Measurements from ENCODE around the gene SREBF1. TPM values are rescaled to one million over a fixed set of nuclear protein-coding genes. Genes with fewer than 3 reads are reported as not detected.
A peak's percentile ranks its signal among the peaks of the same experiment; 100 is the strongest.

SREBF1 gene
- total RNA-seq, 1 experiment from 2014 or later = 17.2 TPM

- peaks cover 18% of the 10 kb centered on the region for H3K4me1 ChIP-seq (replicated peaks)
- H3K4me3 ChIP-seq = no peak overlapping the region
- no peak for DNase-seq (ENCODE audit: low read depth in 1 of 2, low spot score in 2 of 2)
- H3K27me3 ChIP-seq (replicated peaks) = no peaks in the 10 kb centered on the region
- peaks cover 26% of the 10 kb centered on the region for H3K36me3 ChIP-seq
- H3K27ac ChIP-seq = no peak overlapping the region
- no peaks in the 10 kb centered on the region for H3K9me3 ChIP-seq (replicated peaks)
These were observed 46.8 kb downstream of the SREBF1 start for GRCh38 chr17:17789828-17790636.

- Histone ChIP-seq H3K4me1 (replicated peaks) (peaks cover 19% of the 10 kb centered on the region), H3K36me3 (peaks cover 20% of the 10 kb centered on the region), H3K27ac (no peak overlapping the region), H3K9me3 (replicated peaks) (no peaks in the 10 kb centered on the region), H3K27me3 (replicated peaks) (no peaks in the 10 kb centered on the region), H3K4me3 (no peak overlapping the region)
- DNase-seq (ENCODE audit: low read depth in 1 of 2, low spot score in 2 of 2) = no peak
These were observed 47.4 kb downstream of the SREBF1 start for GRCh38 chr17:17789410-17789809.

GRCh38 chr17:17788967-17789366, 47.8 kb downstream of the SREBF1 start:
- Histone ChIP-seq H3K4me3 (no peak overlapping the region), H3K27me3 (replicated peaks) (no peaks in the 10 kb centered on the region), H3K9me3 (replicated peaks) (no peaks in the 10 kb centered on the region), H3K36me3 (peaks cover 15% of the 10 kb centered on the region), H3K27ac (no peak overlapping the region), H3K4me1 (replicated peaks) (peaks cover 19% of the 10 kb centered on the region)
- DNase-seq (ENCODE audit: low read depth in 1 of 2, low spot score in 2 of 2) = no peak

- H3K9me3 ChIP-seq (replicated peaks) = no peaks in the 10 kb centered on the region
- H3K4me1 ChIP-seq (replicated peaks) = peaks cover 19% of the 10 kb centered on the region
- peaks cover 4% of the 10 kb centered on the region; the same call in 1 of the 2 replicates for H3K36me3 ChIP-seq
- H3K27ac ChIP-seq = no peak overlapping the region
- no peaks in the 10 kb centered on the region for H3K27me3 ChIP-seq (replicated peaks)
- no peak for DNase-seq (ENCODE audit: low read depth in 1 of 2, low spot score in 2 of 2)
- no peak overlapping the region for H3K4me3 ChIP-seq
These were observed 49.2 kb downstream of the SREBF1 start for GRCh38 chr17:17787568-17787967.

- Histone ChIP-seq H3K36me3 (peaks cover 4% of the 10 kb centered on the region; the same call in 1 of the 2 replicates), H3K27ac (no peak overlapping the region), H3K4me3 (no peak overlapping the region), H3K4me1 (replicated peaks) (peaks cover 19% of the 10 kb centered on the region), H3K27me3 (replicated peaks) (no peaks in the 10 kb centered on the region), H3K9me3 (replicated peaks) (no peaks in the 10 kb centered on the region)
- DNase-seq (ENCODE audit: low read depth in 1 of 2, low spot score in 2 of 2) = no peak
These were observed 49.8 kb downstream of the SREBF1 start for GRCh38 chr17:17786998-17787397.

GRCh38 chr17:17785407-17785806, 51.4 kb downstream of the SREBF1 start:
- Histone ChIP-seq H3K9me3 (replicated peaks) (no peaks in the 10 kb centered on the region), H3K4me1 (replicated peaks) (peaks cover 32% of the 10 kb centered on the region), H3K27ac (no peak overlapping the region), H3K36me3 (peaks cover 4% of the 10 kb centered on the region; the same call in 1 of the 2 replicates), H3K4me3 (no peak overlapping the region), H3K27me3 (replicated peaks) (no peaks in the 10 kb centered on the region)
- DNase-seq (ENCODE audit: low read depth in 1 of 2, low spot score in 2 of 2) = no peak

GRCh38 chr17:17784657-17785267, 52.0 kb downstream of the SREBF1 start:
- no peak for DNase-seq (ENCODE audit: low read depth in 1 of 2, low spot score in 2 of 2)
- no peaks in the 10 kb centered on the region for H3K9me3 ChIP-seq (replicated peaks)
- no peak overlapping the region for H3K27ac ChIP-seq
- H3K27me3 ChIP-seq (replicated peaks) = no peaks in the 10 kb centered on the region
- H3K4me3 ChIP-seq = no peak overlapping the region
- peaks cover 32% of the 10 kb centered on the region for H3K4me1 ChIP-seq (replicated peaks)
- peaks cover 4% of the 10 kb centered on the region; the same call in 1 of the 2 replicates for H3K36me3 ChIP-seq

- peaks cover 4% of the 10 kb centered on the region; the same call in 1 of the 2 replicates for H3K36me3 ChIP-seq
- peaks cover 32% of the 10 kb centered on the region for H3K4me1 ChIP-seq (replicated peaks)
- no peaks in the 10 kb centered on the region for H3K9me3 ChIP-seq (replicated peaks)
- H3K4me3 ChIP-seq = no peak overlapping the region
- DNase-seq (ENCODE audit: low read depth in 1 of 2, low spot score in 2 of 2) = no peak
- no peak overlapping the region for H3K27ac ChIP-seq
- no peaks in the 10 kb centered on the region for H3K27me3 ChIP-seq (replicated peaks)
These were observed 52.7 kb downstream of the SREBF1 start for GRCh38 chr17:17783825-17784656.

GRCh38 chr17:17783116-17783824, 53.5 kb downstream of the SREBF1 start:
- no peak overlapping the region for H3K27ac ChIP-seq
- peaks cover 6% of the 10 kb centered on the region for H3K36me3 ChIP-seq
- H3K4me3 ChIP-seq = no peak overlapping the region
- no peaks in the 10 kb centered on the region for H3K9me3 ChIP-seq (replicated peaks)
- H3K4me1 ChIP-seq (replicated peaks) = peaks cover 32% of the 10 kb centered on the region
- H3K27me3 ChIP-seq (replicated peaks) = no peaks in the 10 kb centered on the region
- DNase-seq (ENCODE audit: low read depth in 1 of 2, low spot score in 2 of 2) = no peak

- Histone ChIP-seq H3K9me3 (replicated peaks) (no peaks in the 10 kb centered on the region), H3K4me3 (no peak overlapping the region; the same call in 1 of the 2 replicates), H3K27me3 (replicated peaks) (no peaks in the 10 kb centered on the region), H3K36me3 (peaks cover 7% of the 10 kb centered on the region), H3K4me1 (replicated peaks) (peaks cover 32% of the 10 kb centered on the region), H3K27ac (no peak overlapping the region)
- DNase-seq (ENCODE audit: low read depth in 1 of 2, low spot score in 2 of 2) = no peak
These were observed 54.2 kb downstream of the SREBF1 start for GRCh38 chr17:17782523-17783115.

- H3K4me3 ChIP-seq = peak overlapping the region; percentile 26
- H3K4me1 ChIP-seq (replicated peaks) = peaks cover 32% of the 10 kb centered on the region
- H3K9me3 ChIP-seq (replicated peaks) = no peaks in the 10 kb centered on the region
- H3K36me3 ChIP-seq = peaks cover 7% of the 10 kb centered on the region
- H3K27ac ChIP-seq = no peak overlapping the region
- DNase-seq (ENCODE audit: low read depth in 1 of 2, low spot score in 2 of 2) = no peak
- H3K27me3 ChIP-seq (replicated peaks) = no peaks in the 10 kb centered on the region
These were observed 54.9 kb downstream of the SREBF1 start for GRCh38 chr17:17781591-17782496.

GRCh38 chr17:17780922-17781590, 55.7 kb downstream of the SREBF1 start:
- DNase-seq (ENCODE audit: low read depth in 1 of 2, low spot score in 2 of 2) = peak in 1 of 2 experiments; percentile 42

More at GRCh38 chr17:17780922-17781590, 55.7 kb downstream of the SREBF1 start:
- Histone ChIP-seq H3K27me3 (replicated peaks) (no peaks in the 10 kb centered on the region), H3K36me3 (peaks cover 7% of the 10 kb centered on the region), H3K9me3 (replicated peaks) (no peaks in the 10 kb centered on the region), H3K4me1 (replicated peaks) (peaks cover 24% of the 10 kb centered on the region), H3K4me3 (no peak overlapping the region), H3K27ac (no peak overlapping the region)

All from SJSA1 (cell line).